OCI-LY1 (cell line): ENCODE data around the gene TMEM234.

Source experiments
- H2AFZ ChIP-seq: fragments of 200-600 bp; sonication (generic), shearing (Covaris generic); 2 replicates; pipeline ENCODE4 v1.6.0; 2014; ENCODE audit warnings: antibody characterized with exemption, mild to moderate bottlenecking, low read length
- H3F3A ChIP-seq: fragments of 200-600 bp; sonication (generic), shearing (Covaris generic); 2 replicates; pipeline ENCODE4 v1.6.0; 2014; ENCODE audit warnings: mild to moderate bottlenecking, antibody characterized with exemption, low read length, moderate library complexity; ENCODE audit not compliant: insufficient read depth
- H3K27ac ChIP-seq: fragments of 200-600 bp; sonication (generic); 2 replicates; pipeline ENCODE4 v1.5.1; 2014; ENCODE audit warnings: low read length, mixed run types, mild to moderate bottlenecking, low read depth; ENCODE audit not compliant: poor library complexity, severe bottlenecking
- H3K27me3 ChIP-seq: fragments of 200-600 bp; sonication (generic); 2 replicates; pipeline ENCODE4 v1.6.0; 2014; ENCODE audit warnings: antibody characterized with exemption, mild to moderate bottlenecking, low read length, moderate library complexity; ENCODE audit not compliant: insufficient read depth
- H3K36me3 ChIP-seq: fragments of 200-600 bp; sonication (generic); 2 replicates; pipeline ENCODE4 v1.6.1; 2014; ENCODE audit warnings: mild to moderate bottlenecking, antibody characterized with exemption, low read length, moderate library complexity, mixed read lengths; ENCODE audit not compliant: insufficient read depth
- H3K4me1 ChIP-seq: fragments of 200-600 bp; sonication (generic); 2 replicates; pipeline ENCODE4 v1.5.1; 2014; ENCODE audit warnings: mild to moderate bottlenecking, low read length, moderate library complexity; ENCODE audit not compliant: insufficient read depth, severe bottlenecking
- H3K4me2 ChIP-seq: fragments of 200-600 bp; sonication (generic), shearing (Covaris generic); 2 replicates; pipeline ENCODE4 v1.6.1; 2014; ENCODE audit warnings: low read length
- H3K4me3 ChIP-seq: fragments of 200-600 bp; sonication (generic); 2 replicates; pipeline ENCODE4 v1.5.1; 2014; ENCODE audit warnings: low read length, low read depth, mild to moderate bottlenecking, mixed read lengths; ENCODE audit not compliant: poor library complexity, severe bottlenecking
- H3K79me2 ChIP-seq: fragments of 200-600 bp; shearing (Covaris generic); 2 replicates; pipeline ENCODE4 v1.6.1; 2016; ENCODE audit warnings: mixed run types, low read length, mixed read lengths; ENCODE audit not compliant: insufficient read depth
- H3K9ac ChIP-seq: fragments of 200-600 bp; sonication (generic), shearing (Covaris generic); 2 replicates; pipeline ENCODE4 v1.6.1; 2014; ENCODE audit warnings: mild to moderate bottlenecking, low read length, mixed read lengths
- H3K9me2 ChIP-seq: fragments of 200-600 bp; sonication (generic), shearing (Covaris generic); 2 replicates; pipeline ENCODE4 v1.6.1; 2014; ENCODE audit warnings: low read depth, mild to moderate bottlenecking, low read length, mixed read lengths
- H3K9me3 ChIP-seq: fragments of 200-600 bp; shearing (Covaris generic); 2 replicates; pipeline ENCODE4 v1.6.1; 2014; ENCODE audit warnings: low read length, mixed read lengths
- H4K20me1 ChIP-seq: fragments of 200-600 bp; sonication (generic), shearing (Covaris generic); 2 replicates; pipeline ENCODE4 v1.6.0; 2016; ENCODE audit warnings: mild to moderate bottlenecking, low read length; ENCODE audit not compliant: insufficient read depth
- EZH2 ChIP-seq: fragments of 200-600 bp; sonication (generic), shearing (Covaris generic); IDR thresholded peaks from 2 replicates; pipeline ENCODE4 v1.8.0; 2017; ENCODE audit warnings: borderline replicate concordance, mixed run types, mild to moderate bottlenecking, antibody characterized with exemption, low read length, moderate library complexity, mixed read lengths
- TF ChIP-seq, protein P1 (sequence below): fragments of 200-600 bp; sonication (generic), shearing (Covaris generic); IDR thresholded peaks from 2 replicates; pipeline ENCODE4 v1.5.1; 2017; ENCODE audit warnings: mild to moderate bottlenecking, antibody characterized with exemption, low read length, moderate library complexity, mixed read lengths

Gene TMEM234

GRCh38 chr1:32182060-32182459, 40.1 kb downstream of the TMEM234 start:
- Histone ChIP-seq H3K4me2 (0 out of 2 replicates have a peak overlapping the region, but pooled peaks have one; percentile 73), H4K20me1 (no peaks in the 10 kb centered on the region), H3K4me3 (no peak overlapping the region)

GRCh38 chr1:32181563-32181962, 40.6 kb downstream of the TMEM234 start:
- peak overlapping the region; percentile 87; the same call in 1 of the 2 replicates for H3K9ac ChIP-seq
- H3K9me3 ChIP-seq = no peaks in the 10 kb centered on the region
- peaks cover 22% of the 10 kb centered on the region for H3K79me2 ChIP-seq
- TF ChIP-seq, protein P1, sequence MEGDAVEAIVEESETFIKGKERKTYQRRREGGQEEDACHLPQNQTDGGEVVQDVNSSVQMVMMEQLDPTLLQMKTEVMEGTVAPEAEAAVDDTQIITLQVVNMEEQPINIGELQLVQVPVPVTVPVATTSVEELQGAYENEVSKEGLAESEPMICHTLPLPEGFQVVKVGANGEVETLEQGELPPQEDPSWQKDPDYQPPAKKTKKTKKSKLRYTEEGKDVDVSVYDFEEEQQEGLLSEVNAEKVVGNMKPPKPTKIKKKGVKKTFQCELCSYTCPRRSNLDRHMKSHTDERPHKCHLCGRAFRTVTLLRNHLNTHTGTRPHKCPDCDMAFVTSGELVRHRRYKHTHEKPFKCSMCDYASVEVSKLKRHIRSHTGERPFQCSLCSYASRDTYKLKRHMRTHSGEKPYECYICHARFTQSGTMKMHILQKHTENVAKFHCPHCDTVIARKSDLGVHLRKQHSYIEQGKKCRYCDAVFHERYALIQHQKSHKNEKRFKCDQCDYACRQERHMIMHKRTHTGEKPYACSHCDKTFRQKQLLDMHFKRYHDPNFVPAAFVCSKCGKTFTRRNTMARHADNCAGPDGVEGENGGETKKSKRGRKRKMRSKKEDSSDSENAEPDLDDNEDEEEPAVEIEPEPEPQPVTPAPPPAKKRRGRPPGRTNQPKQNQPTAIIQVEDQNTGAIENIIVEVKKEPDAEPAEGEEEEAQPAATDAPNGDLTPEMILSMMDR = no peak
- TF ChIP-seq EZH2 = no peak
- no peaks in the 10 kb centered on the region for H4K20me1 ChIP-seq
- no peaks in the 10 kb centered on the region for H3F3A ChIP-seq
- peak overlapping the region; percentile 68 for H3K27ac ChIP-seq
- no peaks in the 10 kb centered on the region for H3K27me3 ChIP-seq
- peaks cover 25% of the 10 kb centered on the region for H3K4me1 ChIP-seq
- no peaks in the 10 kb centered on the region for H3K9me2 ChIP-seq
- no peak overlapping the region for H2AFZ ChIP-seq
- peak overlapping the region; percentile 73 for H3K4me2 ChIP-seq
- peak overlapping the region; percentile 79 for H3K4me3 ChIP-seq
- H3K36me3 ChIP-seq = peaks cover 50% of the 10 kb centered on the region

More at GRCh38 chr1:32182060-32182459, 40.1 kb downstream of the TMEM234 start:
- Histone ChIP-seq H3K27ac (no peak overlapping the region), H2AFZ (no peak overlapping the region), H3K9me2 (no peaks in the 10 kb centered on the region), H3K27me3 (no peaks in the 10 kb centered on the region), H3K36me3 (peaks cover 55% of the 10 kb centered on the region), H3K9ac (no peak overlapping the region), H3F3A (no peaks in the 10 kb centered on the region), H3K4me1 (peaks cover 25% of the 10 kb centered on the region), H3K79me2 (peaks cover 22% of the 10 kb centered on the region), H3K9me3 (no peaks in the 10 kb centered on the region)
- no peak for TF ChIP-seq EZH2
- TF ChIP-seq, protein P1 = no peak

DNA sequence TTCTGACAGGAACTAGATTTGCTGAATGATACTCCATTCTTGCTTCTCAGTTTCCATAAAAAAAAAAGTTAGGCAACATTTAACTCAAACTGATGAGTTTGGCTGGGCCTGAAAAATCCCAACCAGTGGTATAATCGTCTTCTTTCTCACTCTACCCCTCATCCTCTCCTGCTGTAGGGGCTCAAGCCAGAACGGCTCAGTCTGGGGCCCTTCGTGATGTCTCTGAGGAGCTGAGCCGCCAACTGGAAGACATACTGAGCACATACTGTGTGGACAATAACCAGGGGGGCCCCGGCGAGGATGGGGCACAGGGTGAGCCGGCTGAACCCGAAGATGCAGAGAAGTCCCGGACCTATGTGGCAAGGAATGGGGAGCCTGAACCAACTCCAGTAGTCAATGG, 41.1 kb downstream of the TMEM234 start:
- H3K79me2 ChIP-seq = peaks cover 22% of the 10 kb centered on the region

More for the DNA sequence above, 41.1 kb downstream of the TMEM234 start:
- H3K36me3 ChIP-seq = peaks cover 45% of the 10 kb centered on the region
- H3K27ac ChIP-seq = peak overlapping the region; percentile 68
- H3K9ac ChIP-seq = peak overlapping the region; percentile 87
- H3F3A ChIP-seq = no peaks in the 10 kb centered on the region
- no peak overlapping the region for H2AFZ ChIP-seq
- peaks cover 25% of the 10 kb centered on the region for H3K4me1 ChIP-seq
- TF ChIP-seq, protein P1 = no peak
- no peak for TF ChIP-seq EZH2
- H3K4me2 ChIP-seq = peak overlapping the region; percentile 73
- no peaks in the 10 kb centered on the region for H3K9me3 ChIP-seq
- H3K4me3 ChIP-seq = peak overlapping the region; percentile 79
- H3K9me2 ChIP-seq = no peaks in the 10 kb centered on the region
- H4K20me1 ChIP-seq = no peaks in the 10 kb centered on the region
- H3K27me3 ChIP-seq = no peaks in the 10 kb centered on the region
